AG04449 (cell line): ENCODE results near the gene DYNLT4.
A peak's percentile ranks its signal among the peaks of the same experiment; 100 is the strongest.

Experiments used
- CTCF ChIA-PET: fragments of 350-600 bp; formaldehyde crosslinking; extraction: SDS; loops from one replicate; lab custom pipeline; 2021; ENCODE audit warnings: antibody characterized with exemption; lab: Yijun Ruan, JAX
- POLR2A ChIA-PET: fragments of 400-600, 350-600 bp; formaldehyde crosslinking; extraction: SDS; loops from one replicate; lab custom pipeline; 2020; ENCODE audit warnings: antibody characterized with exemption, inconsistent platforms; lab: Yijun Ruan, JAX
- DNase-seq: peaks from one replicate; pipeline ENCODE4 v3.0.0-alpha.2; 2010; ENCODE audit warnings: low read depth, low spot score
- H3K4me3 ChIP-seq: 2 replicates; pipeline ENCODE4 v1.5.1; 2011; ENCODE audit warnings: low read depth, mild to moderate bottlenecking, control low read depth, low read length
- TF ChIP-seq, protein P1 (sequence below): IDR thresholded peaks from one replicate; pipeline ENCODE4 v1.5.1; 2011; ENCODE audit warnings: mild to moderate bottlenecking, moderate library complexity, low read length, control low read depth, inconsistent platforms; ENCODE audit not compliant: insufficient read depth; ENCODE audit errors: missing control alignments

DYNLT4 gene

DNA sequence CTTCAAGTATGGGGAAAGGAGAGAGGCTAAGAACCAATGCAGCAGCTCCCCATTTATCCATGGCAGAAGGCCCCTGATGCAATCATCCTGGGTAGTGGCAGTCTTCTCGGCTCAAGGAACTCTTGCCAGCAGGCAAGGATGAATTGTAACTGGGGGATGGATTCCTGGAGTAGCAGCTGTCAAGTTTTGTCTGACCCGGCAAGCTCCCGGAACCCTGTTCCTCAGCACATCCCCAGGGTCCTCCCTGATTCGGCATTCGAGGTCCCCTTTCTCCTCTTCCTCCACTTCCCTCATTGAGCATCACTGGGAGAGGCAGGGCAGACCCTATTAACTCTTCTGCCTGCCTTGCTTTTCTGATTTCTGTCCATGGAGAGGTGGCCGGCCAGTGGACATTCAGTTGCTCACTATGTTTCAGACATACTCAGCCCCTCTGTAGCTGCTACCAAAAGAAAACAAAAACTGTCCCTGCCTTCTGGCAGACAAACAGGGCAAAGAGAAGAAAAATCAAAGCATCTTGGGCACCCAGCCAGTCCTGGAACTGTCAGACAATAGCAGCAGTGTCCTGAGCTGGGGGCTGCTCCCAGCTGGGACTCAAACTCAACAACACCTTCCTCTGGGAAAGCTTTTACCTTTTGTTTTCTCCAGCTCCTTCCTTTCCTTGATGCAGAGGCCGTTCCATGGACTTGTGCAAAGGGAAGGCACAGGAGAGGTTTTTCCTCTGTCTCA is 41.5 kb upstream of the DYNLT4 start:
- DNase-seq: no peak
- H3K4me3 ChIP-seq: no peak overlapping the region
- ChIA-PET POLR2A (interaction anchor here (0.6 kb wide), 1 partner anchor 19 kb away, joined by 3 read pairs; no protein-coding TSS in a partner anchor), CTCF (interaction anchor here (0.9 to 1.2 kb wide), 2 partner anchors 13 to 76 kb away, joined by 3 to 5 read pairs; no protein-coding TSS in a partner anchor)
- TF ChIP-seq, protein P1, sequence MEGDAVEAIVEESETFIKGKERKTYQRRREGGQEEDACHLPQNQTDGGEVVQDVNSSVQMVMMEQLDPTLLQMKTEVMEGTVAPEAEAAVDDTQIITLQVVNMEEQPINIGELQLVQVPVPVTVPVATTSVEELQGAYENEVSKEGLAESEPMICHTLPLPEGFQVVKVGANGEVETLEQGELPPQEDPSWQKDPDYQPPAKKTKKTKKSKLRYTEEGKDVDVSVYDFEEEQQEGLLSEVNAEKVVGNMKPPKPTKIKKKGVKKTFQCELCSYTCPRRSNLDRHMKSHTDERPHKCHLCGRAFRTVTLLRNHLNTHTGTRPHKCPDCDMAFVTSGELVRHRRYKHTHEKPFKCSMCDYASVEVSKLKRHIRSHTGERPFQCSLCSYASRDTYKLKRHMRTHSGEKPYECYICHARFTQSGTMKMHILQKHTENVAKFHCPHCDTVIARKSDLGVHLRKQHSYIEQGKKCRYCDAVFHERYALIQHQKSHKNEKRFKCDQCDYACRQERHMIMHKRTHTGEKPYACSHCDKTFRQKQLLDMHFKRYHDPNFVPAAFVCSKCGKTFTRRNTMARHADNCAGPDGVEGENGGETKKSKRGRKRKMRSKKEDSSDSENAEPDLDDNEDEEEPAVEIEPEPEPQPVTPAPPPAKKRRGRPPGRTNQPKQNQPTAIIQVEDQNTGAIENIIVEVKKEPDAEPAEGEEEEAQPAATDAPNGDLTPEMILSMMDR: no peak

DNA sequence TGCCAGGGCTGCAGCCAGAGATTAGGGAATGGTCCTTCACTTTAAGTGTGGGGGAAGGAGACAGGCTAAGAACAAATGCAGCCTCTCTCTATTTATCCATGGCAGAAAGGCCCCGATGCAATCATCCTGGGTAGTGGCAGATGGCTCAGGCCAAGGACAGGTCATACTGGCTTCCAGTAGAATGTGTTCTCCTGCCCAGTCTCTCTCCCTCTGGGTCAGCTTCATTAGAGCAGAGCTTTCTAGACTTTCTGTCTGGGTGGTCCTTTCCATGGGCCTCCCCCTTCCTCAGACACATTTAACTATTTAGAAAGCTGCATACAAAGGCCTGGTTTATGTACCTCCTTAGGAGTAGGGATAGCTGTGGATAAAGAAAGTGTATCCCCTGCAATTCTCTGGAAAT is 40.7 kb upstream of the DYNLT4 start:
- TF ChIP-seq, protein P1: no peak
- no peak overlapping the region for H3K4me3 ChIP-seq
- ChIA-PET CTCF (interaction anchor here (1.2 kb wide), 1 partner anchor 12 kb away, joined by 5 read pairs; no protein-coding TSS in a partner anchor), POLR2A (no interaction called here)
- DNase-seq: no peak

DNA sequence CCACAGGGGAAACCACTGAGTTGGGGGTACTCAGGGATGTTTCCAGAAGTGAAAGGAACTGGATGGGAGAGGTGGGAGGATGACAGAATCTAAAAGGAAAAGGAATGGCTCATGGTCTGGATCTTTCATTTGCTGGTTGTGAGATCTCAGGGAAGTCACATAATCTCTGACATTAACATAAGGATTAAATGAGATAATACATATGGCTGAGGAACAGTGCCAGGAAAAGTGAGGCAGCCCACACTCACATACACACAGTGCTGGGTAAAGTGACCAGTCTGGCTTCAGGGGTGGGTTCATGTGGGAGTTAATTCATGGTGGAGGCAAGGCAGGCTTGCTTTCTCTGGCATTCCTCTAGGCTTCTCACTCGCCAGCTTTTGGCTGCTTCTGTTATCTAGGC is 39.8 kb upstream of the DYNLT4 start:
- TF ChIP-seq, protein P1: no peak
- CTCF ChIA-PET: interaction anchor here (2.9 kb wide), 1 partner anchor 11 kb away, joined by 12 read pairs; no protein-coding TSS in a partner anchor

DNA sequence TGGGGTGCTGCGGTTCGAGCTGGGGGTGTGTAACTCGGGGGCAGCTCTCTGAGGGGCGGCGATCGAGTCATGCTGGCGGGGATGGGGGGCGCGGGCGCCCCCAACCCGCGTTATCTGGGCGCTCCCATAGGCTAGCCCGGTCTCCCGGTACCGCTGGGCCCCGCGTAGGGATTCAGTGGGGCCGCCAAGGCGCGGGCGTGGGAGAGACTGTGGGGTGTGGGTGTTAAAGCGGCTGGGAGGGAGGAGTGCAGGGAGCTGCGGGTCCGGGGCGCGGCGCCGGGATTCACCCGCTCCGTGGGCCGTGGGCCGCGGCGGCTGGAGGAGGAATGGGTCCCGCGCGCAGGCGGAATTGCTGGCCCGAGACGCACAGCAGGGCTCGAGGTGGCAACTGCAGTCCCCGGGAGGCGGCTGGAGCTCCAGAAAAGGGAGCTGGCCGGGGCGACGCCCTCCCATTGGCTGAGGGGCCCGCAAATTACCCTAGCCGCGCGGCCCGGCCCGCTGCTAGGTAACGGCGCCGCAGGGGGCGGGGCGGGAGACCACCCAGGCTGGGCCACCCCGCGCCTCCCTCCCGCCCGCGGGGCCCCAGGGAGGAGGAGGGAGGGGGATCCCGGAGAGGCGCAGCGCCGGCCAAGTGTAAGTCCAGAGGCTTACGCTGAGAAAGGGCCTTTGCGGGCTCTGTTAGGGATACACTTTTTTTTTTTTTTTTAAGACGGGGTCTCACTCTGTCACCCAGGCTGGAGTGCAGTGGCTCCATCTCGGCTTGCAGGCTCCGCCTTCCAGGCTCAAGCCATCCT is 35.9 kb upstream of the DYNLT4 start, which contains the start of gene PTCH2:
TSS of gene PTCH2 (minus strand) at position 392 of the 794 bp plus-strand sequence. CDS start at position 71, 321 bp downstream.
- ChIA-PET CTCF (interaction anchor here (0.9 to 2.0 kb wide), 4 partner anchors 9 to 171 kb away, joined by 3 to 6 read pairs (median 4); partner anchors contain the start of gene PLK3), POLR2A (interaction anchor here (0.6 to 1.4 kb wide), 6 partner anchors 24 to 679 kb away, joined by 3 to 11 read pairs (median 3); partner anchors contain the start of genes EIF2B3, HECTD3, PRDX1 and UROD)
- no peak for DNase-seq
- TF ChIP-seq, protein P1: no peak
- H3K4me3 ChIP-seq: peak within 1 kb of the TSS; percentile 61

More for the DNA sequence above, 39.8 kb upstream of the DYNLT4 start:
- no peak for DNase-seq
- POLR2A ChIA-PET: no interaction called here
- no peak overlapping the region for H3K4me3 ChIP-seq

DNA sequence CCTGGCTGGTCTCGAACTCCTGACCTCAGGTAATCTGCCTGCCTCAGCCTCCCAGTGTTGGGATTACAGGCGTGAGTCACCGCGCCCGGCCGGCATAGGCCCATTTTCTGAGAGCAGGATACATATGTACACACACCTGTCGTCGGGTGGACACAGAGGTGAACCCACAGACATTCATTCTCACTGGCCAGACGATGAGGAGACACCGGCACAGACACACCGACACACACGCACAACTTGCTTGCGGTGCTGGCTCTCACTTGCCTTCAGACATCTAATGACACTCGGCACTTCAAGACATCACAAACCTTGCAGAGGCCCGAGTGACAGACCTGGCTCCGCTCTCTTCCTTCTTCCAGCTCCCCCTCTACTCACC is 35.3 kb upstream of the DYNLT4 start:
- ChIA-PET POLR2A (interaction anchor here (0.6 to 1.4 kb wide), 4 partner anchors 23 to 169 kb away, joined by 3 to 11 read pairs (median 4); partner anchors contain the start of genes EIF2B3, HECTD3 and UROD), CTCF (interaction anchor here (1.0 to 2.0 kb wide), 3 partner anchors 8 to 42 kb away, joined by 3 to 6 read pairs (median 3); partner anchors contain the start of gene PLK3)
- no peak for DNase-seq
- H3K4me3 ChIP-seq: peak overlapping the region; percentile 61
- TF ChIP-seq, protein P1: no peak
